Dermis blood vessel endothelial cell (primary cell): Measurements from ENCODE around the gene ZNF469. TPM values are rescaled to one million over a fixed set of nuclear protein-coding genes. Genes with fewer than 3 reads are reported as not detected.

ENCODE experiments used
- DNase-seq: peaks from one replicate; pipeline ENCODE4 v3.0.0; 2010
- total RNA-seq: library from RNA; depleted of rRNA; stranded (reverse); fragments of >200 nt; gene quantifications from 2 replicates; pipeline ENCODE4 v1.2.3, GENCODE V29; 2014

Gene ZNF469
- total RNA-seq, 1 donor from 2014 or later: 1.0 TPM

DNA sequence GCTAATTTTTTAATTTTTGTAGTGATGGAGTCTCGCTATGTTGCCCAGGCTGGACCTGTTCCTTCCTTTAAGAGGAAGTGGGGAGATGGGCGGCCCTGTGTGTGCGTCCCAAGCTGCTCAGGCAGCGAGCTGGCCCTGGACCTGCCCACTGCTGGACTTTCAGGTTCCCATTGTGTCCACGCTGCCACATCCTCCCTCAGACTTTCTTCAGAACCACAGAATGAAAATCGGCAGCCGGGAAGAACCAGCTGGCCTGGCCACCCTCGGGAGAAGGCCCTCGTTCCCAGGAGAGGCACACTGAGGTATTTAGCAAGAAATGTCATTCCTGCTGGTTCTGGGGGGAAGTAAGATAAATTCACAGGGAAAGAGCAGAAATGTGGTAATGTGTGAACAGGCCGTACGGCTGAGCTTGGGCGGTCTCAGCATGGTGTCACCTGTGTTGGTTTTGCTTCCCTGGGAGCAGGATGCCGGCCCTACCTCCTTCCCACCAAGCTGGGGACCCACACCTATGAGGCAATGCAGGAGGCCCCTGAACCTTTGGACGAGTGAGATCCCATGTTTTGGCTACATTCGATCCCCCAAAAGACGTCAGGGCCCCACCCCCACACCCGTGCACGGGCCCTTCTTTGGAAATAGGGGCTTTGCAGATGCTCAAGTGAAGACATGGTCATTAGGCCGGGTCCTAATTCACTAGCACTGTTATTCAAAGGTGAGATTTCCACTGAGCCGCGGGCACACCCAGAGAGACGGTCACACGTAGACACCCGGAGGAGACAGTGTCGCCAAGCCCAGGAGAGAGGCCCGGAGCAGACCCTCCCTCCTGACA lies 35.9 kb upstream of the ZNF469 start:
- DNase-seq: no peak

- peak; percentile 28 for DNase-seq
These were observed 34.9 kb upstream of the ZNF469 start for GRCh38 chr16:88347656-88348376.

GRCh38 chr16:88348377-88349152 lies 34.2 kb upstream of the ZNF469 start:
- DNase-seq: no peak

GRCh38 chr16:88349153-88349902 lies 33.4 kb upstream of the ZNF469 start:
- no peak for DNase-seq

GRCh38 chr16:88349903-88350900 lies 32.6 kb upstream of the ZNF469 start:
- DNase-seq: no peak

GRCh38 chr16:88350922-88351321 lies 31.8 kb upstream of the ZNF469 start:
- no peak for DNase-seq

DNA sequence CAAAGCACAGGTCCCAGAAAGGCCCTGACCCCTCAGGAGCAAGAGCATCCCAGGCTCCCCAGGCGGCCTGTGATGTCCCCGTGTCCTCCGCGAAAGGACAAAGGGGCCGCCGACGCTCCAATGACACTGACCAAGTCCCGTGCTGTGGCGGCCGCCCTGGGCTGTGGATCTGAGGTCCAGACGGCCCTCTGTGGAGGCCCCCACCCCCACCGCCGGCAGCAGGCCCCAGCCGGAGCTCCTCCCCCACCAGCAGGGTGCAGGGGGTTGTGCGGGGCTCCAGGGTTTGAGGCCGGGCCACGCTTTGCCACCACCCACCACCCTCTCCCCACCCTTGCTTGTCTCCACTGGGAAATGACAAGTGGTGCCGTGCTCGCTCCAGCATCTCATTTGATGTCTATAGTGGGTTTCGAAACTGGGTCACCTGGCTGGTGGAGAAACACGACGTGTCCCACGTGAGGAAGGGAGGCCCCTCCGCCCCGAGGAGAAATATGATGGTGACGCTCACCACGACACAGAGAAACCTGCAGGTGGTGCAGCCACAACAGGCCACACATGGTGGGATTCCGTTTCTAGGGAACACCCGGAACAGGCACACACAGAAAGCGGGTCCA lies 31.2 kb upstream of the ZNF469 start:
- no peak for DNase-seq

- DNase-seq: no peak
These were observed 30.2 kb upstream of the ZNF469 start for GRCh38 chr16:88352261-88353200.

DNA sequence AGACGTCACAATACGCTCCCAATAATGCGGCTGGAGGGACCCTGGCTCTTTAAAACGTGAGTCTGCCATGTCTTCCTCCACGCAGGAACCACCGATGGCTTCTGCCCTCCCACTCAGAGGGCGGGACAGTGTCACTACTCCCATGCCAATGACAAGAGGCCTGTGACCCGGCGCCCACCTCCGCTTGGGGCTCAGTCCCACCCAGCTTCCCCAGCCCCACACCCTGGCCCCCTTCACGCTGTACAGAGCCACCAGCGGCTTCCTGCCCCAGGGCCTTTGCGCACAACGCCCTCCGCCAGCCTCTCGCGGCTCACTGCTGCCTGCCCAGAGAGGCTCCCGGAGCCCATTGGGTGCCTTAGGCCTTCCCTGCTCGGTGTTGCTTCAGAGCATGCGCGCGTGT lies 29.5 kb upstream of the ZNF469 start:
- DNase-seq: no peak

- DNase-seq: no peak
These were observed 29.1 kb upstream of the ZNF469 start for GRCh38 chr16:88353691-88354090.

GRCh38 chr16:88354229-88355092 lies 28.3 kb upstream of the ZNF469 start:
- DNase-seq: no peak

DNA sequence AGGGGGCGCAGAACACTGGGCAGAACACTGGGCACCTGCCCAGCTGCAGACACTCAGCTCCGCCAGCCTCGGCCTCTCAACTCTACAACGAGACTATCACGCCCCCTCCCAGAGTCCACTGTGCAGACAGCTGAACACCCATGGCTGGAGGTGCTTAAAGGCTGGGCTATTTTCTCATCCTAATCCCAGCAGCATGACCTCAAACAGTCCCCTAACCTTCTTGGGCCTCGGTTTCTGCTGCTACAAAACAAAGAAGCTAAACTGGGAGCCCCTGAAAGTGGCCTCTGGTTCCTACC lies 27.7 kb upstream of the ZNF469 start:
- no peak for DNase-seq

- no peak for DNase-seq
These were observed 27.2 kb upstream of the ZNF469 start for GRCh38 chr16:88355389-88356123.

- DNase-seq: no peak
These were observed 26.5 kb upstream of the ZNF469 start for GRCh38 chr16:88356124-88356726.

- DNase-seq: no peak
These were observed 26.0 kb upstream of the ZNF469 start for GRCh38 chr16:88356727-88357199.

DNA sequence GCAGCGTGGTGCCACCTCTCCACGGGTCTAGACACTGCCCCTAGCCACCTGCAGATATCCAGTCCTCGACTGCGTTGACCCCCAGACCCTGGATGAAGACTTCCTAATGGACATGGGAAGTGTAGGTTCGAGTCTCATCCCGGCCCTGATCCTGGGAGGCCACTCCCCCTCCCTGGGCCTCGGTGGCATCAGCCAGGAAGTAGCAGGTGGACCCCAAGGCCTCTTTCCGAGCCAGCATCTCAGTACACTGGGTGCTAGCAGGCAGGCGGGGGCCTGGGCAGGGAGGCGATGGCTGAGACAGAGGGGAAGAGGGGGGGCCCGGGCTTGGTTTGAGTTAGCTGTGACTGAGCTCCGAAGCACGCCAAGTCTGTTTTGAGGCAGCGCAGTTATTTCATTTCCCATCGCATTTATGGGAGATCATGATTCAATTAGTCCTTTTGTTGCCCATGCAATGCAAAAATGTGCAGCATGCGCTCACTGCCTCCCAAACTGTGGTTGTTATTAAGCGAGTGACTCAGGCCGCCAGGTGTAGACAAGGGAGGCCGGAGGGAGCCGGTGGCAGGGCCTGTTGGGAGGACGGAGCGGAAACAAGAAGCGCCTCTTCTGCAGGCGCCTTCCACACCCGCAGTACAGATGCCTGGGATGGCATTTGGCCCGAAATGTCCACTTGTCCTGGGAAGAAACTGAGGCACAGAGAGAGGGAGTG lies 25.3 kb upstream of the ZNF469 start:
- no peak for DNase-seq

DNA sequence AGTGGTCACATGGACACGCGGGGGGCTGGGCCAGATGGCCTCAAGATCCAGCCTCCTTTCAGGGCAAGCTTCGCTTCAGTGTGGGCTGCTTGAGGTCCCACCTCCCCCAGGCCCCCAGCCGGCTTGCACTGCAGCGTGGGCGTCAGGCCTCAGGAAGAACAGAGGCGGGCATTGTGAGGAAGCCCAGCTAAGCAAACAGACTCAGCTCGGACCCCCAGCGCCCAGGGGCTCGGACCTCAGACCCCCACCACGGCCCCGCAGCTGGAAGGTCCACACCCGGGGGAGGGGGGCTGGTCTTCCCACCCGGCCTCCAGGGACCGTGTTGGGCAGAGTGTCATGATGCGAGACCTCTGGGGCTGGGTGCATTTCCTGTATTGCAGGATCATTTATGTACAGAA lies 24.7 kb upstream of the ZNF469 start:
- DNase-seq: no peak
